Epithelial cell of prostate (primary cell): Measurements from ENCODE around the gene ANKRD7.

Experiments
- DNase-seq: peaks from one replicate; pipeline ENCODE4 v3.0.0-alpha.2; 2011; ENCODE audit warnings: low read depth, low spot score
- H3K27ac ChIP-seq: fragments of 450-650 bp; 2 replicates; pipeline ENCODE4 v1.5.1; 2017; ENCODE audit warnings: mild to moderate bottlenecking

Gene ANKRD7

GRCh38 chr7:118224521-118224920, at the start of gene ANKRD7:
ANKRD7 (plus strand) TSS chr7:118224704; CDS start chr7:118224831, 127 bp downstream.
- DNase-seq = no peak
- no peak within 1 kb of the TSS for H3K27ac ChIP-seq

GRCh38 chr7:118175740-118176139, 48.8 kb upstream of the ANKRD7 start:
- DNase-seq = no peak
- H3K27ac ChIP-seq = no peak overlapping the region

GRCh38 chr7:118179191-118179590, 45.3 kb upstream of the ANKRD7 start:
- H3K27ac ChIP-seq = no peak overlapping the region
- DNase-seq = no peak

GRCh38 chr7:118182593-118183427, 41.7 kb upstream of the ANKRD7 start:
- peak overlapping the region; percentile 69 for H3K27ac ChIP-seq
- no peak for DNase-seq

GRCh38 chr7:118183428-118183785, 41.1 kb upstream of the ANKRD7 start:
- DNase-seq = no peak
- peak overlapping the region; percentile 69 for H3K27ac ChIP-seq

GRCh38 chr7:118183786-118184564, 40.5 kb upstream of the ANKRD7 start, which contains the start of gene LSM8:
LSM8 (plus strand) TSS chr7:118184164; CDS start chr7:118184224, 60 bp downstream.
- DNase-seq = peak; percentile 92
- peak within 1 kb of the TSS; percentile 69 for H3K27ac ChIP-seq

- DNase-seq = no peak
- peak overlapping the region; percentile 69 for H3K27ac ChIP-seq
These were observed 40.0 kb upstream of the ANKRD7 start for GRCh38 chr7:118184565-118184940.

GRCh38 chr7:118185163-118185860, 39.2 kb upstream of the ANKRD7 start:
- H3K27ac ChIP-seq = no peak overlapping the region

GRCh38 chr7:118186501-118186900, 38.0 kb upstream of the ANKRD7 start:
- H3K27ac ChIP-seq = no peak overlapping the region
- no peak for DNase-seq

More at GRCh38 chr7:118185163-118185860, 39.2 kb upstream of the ANKRD7 start:
- DNase-seq = no peak

GRCh38 chr7:118194571-118194970, 29.9 kb upstream of the ANKRD7 start:
- no peak for DNase-seq
- H3K27ac ChIP-seq = no peak overlapping the region

- no peak overlapping the region for H3K27ac ChIP-seq
- no peak for DNase-seq
These were observed 28.5 kb upstream of the ANKRD7 start for GRCh38 chr7:118195837-118196474.

- H3K27ac ChIP-seq = no peak overlapping the region
- DNase-seq = no peak
These were observed 22.4 kb upstream of the ANKRD7 start for GRCh38 chr7:118202061-118202460.

GRCh38 chr7:118214051-118214832, 10.3 kb upstream of the ANKRD7 start:
- no peak for DNase-seq
- H3K27ac ChIP-seq = no peak overlapping the region

- DNase-seq = no peak
- no peak overlapping the region for H3K27ac ChIP-seq
These were observed 9.7 kb upstream of the ANKRD7 start for GRCh38 chr7:118214833-118215182.

GRCh38 chr7:118217210-118217619, 7.3 kb upstream of the ANKRD7 start:
- no peak overlapping the region for H3K27ac ChIP-seq
- no peak for DNase-seq

GRCh38 chr7:118218413-118219156, 5.9 kb upstream of the ANKRD7 start:
- no peak for DNase-seq
- H3K27ac ChIP-seq = no peak overlapping the region

GRCh38 chr7:118219157-118219512, 5.4 kb upstream of the ANKRD7 start:
- no peak overlapping the region for H3K27ac ChIP-seq
- DNase-seq = no peak

GRCh38 chr7:118220583-118220982, 3.9 kb upstream of the ANKRD7 start:
- no peak for DNase-seq
- no peak overlapping the region for H3K27ac ChIP-seq

GRCh38 chr7:118222591-118222990, 1.9 kb upstream of the ANKRD7 start:
- no peak for DNase-seq
- H3K27ac ChIP-seq = no peak overlapping the region
